Motor neuron (in vitro differentiated cells): ENCODE measurements around the gene ASB9. TPM values are rescaled to one million over a fixed set of nuclear protein-coding genes. Genes with fewer than 3 reads are reported as not detected.
"Not testable (repeated sequence)": the region's sequence is repeated elsewhere in the genome, so short reads cannot be mapped to it uniquely, and the experiment has no call there.

Source experiments
- ATAC-seq, 8 experiments: fragments of 200-7000 bp; cut with Tn5 transposase; replicated peaks in 6 of 8; 2 replicates each; pipeline ENCODE4 v1.8.0; 2021; ENCODE audit warnings: mild to moderate bottlenecking in 8 of 8, moderate library complexity in 8 of 8
- H3K27ac ChIP-seq, 2 donors: fragments of 250-450 bp; sonication (Bioruptor Pico); 2 replicates each; pipeline ENCODE4 v1.9.0; 2021; ENCODE audit warnings: antibody characterized with exemption in 2 of 2, mild to moderate bottlenecking in 2 of 2, moderate library complexity in 1 of 2
- H3K4me1 ChIP-seq, 2 donors: fragments of 250-450 bp; sonication (Bioruptor Pico); replicated peaks in 1 of 2; 2 replicates each; pipeline ENCODE4 v1.6.1; 2021; ENCODE audit warnings: antibody characterized with exemption in 2 of 2, mild to moderate bottlenecking in 2 of 2, moderate library complexity in 1 of 2
- H3K4me3 ChIP-seq, 5 donors: fragments of 250-450 bp; sonication (Bioruptor Pico); 2 replicates each; pipeline ENCODE4 v1.9.0; 2021; ENCODE audit warnings: antibody characterized with exemption in 5 of 5, mild to moderate bottlenecking in 5 of 5, moderate library complexity in 4 of 5
- WGBS, 10 experiments: fragments of 450-650 bp; shearing (Covaris generic); methylation state at CpG; one replicate each; pipeline ENCODE4 v1.0.0; 2022; 5-methylcytosine and 5-hydroxymethylcytosine counted together
- in situ Hi-C, 9 experiments: fragments of 400-800 bp; cut with MboI; loops; one replicate each; pipeline ENCODE4 v1.15.0; 2021; ENCODE audit warnings: low sequenced_read_pairs in 9 of 9, low pct_unique_long_range_greater_than_20kb in 2 of 9; ENCODE audit not compliant: unreplicated experiment in 9 of 9
- total RNA-seq, 8 experiments: library from RNA; unstranded; fragments of 300-600 nt; gene quantifications; 2 replicates each; pipeline versions ENCODE4 v1.2.3 to v1.2.4, GENCODE V29; 2022

Gene ASB9
- total RNA-seq, 8 experiments from 2014 or later = 0.27 to 3.8 (median 1.1) TPM; not detected in 4

- Histone ChIP-seq H3K27ac (no peak overlapping the region), H3K4me1 (no peaks in the 10 kb centered on the region), H3K4me3 (no peak overlapping the region)
- WGBS, 10 experiments = 80 to 92% methylated on average over 1 to 2 of the region's 3 CpGs; no CpG with 5 or more reads in 8 of the 10 experiments
- no peak for ATAC-seq
- in situ Hi-C loops = no loop called here
These were observed 23.0 kb upstream of the ASB9 start for GRCh38 chrX:15292861-15293260.

GRCh38 chrX:15277604-15278003 lies 7.7 kb upstream of the ASB9 start:
- Histone ChIP-seq H3K4me3 (no peak overlapping the region), H3K27ac (no peak overlapping the region), H3K4me1 (no peaks in the 10 kb centered on the region)
- 56 to 100% (median 70%) methylated on average over 1 of the region's 1 CpG; no CpG with 5 or more reads in 6 of the 10 experiments for WGBS, 10 experiments
- in situ Hi-C loops = no loop called here
- no peak for ATAC-seq

GRCh38 chrX:15274946-15275345 lies 5.1 kb upstream of the ASB9 start:
- Histone ChIP-seq H3K4me3 (no peak overlapping the region), H3K4me1 (no peaks in the 10 kb centered on the region), H3K27ac (no peak overlapping the region)
- ATAC-seq = peak in 1 of 8 experiments; percentile 8
- in situ Hi-C loops = no loop called here
- WGBS, 10 experiments = 20 to 100% (median 87%) methylated on average over 1 to 2 of the region's 2 CpGs; no CpG with 5 or more reads in 6 of the 10 experiments

GRCh38 chrX:15273275-15273674 lies 3.4 kb upstream of the ASB9 start:
- 80 to 92% (median 90%) methylated on average over 2 to 8 of the region's 10 CpGs; no CpG with 5 or more reads in 7 of the 10 experiments for WGBS, 10 experiments
- ATAC-seq, in situ Hi-C loops, H3K4me1 ChIP-seq, H3K4me3 ChIP-seq, H3K27ac ChIP-seq: not testable (repeated sequence)

DNA sequence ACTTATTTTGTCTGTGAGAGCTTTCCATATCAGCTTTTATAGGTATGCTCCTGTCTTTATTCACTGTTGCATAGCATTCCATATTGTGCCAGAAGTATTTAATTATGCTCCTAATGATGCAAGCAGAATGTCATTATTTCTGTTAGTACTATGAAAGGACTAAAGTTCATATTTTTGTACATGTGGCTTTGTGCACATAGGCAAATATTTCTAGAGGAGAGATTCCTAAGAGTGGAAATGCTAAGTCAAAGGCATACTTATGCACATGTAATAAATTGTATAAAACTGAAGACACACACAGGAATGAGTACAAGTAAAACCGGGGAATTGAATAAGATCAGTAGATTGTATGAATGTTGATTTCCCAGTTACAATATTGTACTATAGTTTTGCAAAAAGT lies 1.9 kb upstream of the ASB9 start:
- in situ Hi-C loops = no loop called here
- Histone ChIP-seq H3K27ac (no peak overlapping the region), H3K4me3 (no peak overlapping the region), H3K4me1 (no peaks in the 10 kb centered on the region)
- peak in 1 of 8 experiments; percentile 51 for ATAC-seq
- 20 to 100% (median 89%) methylated on average over 1 of the region's 1 CpG; no CpG with 5 or more reads in 6 of the 10 experiments for WGBS, 10 experiments

GRCh38 chrX:15269120-15269519 lies 763 bp downstream of the ASB9 start:
- Histone ChIP-seq H3K4me3 (no peak overlapping the region), H3K4me1 (no peaks in the 10 kb centered on the region), H3K27ac (no peak overlapping the region)
- WGBS, 10 experiments = 67 to 100% (median 83%) methylated on average over 1 of the region's 1 CpG; no CpG with 5 or more reads in 5 of the 10 experiments
- ATAC-seq = no peak
- in situ Hi-C loops = no loop called here

- ATAC-seq = no peak
- no peaks in the 10 kb centered on the region for H3K4me1 ChIP-seq
- in situ Hi-C loops = no loop called here
These were observed 15.0 kb downstream of the ASB9 start for GRCh38 chrX:15254852-15255251.

GRCh38 chrX:15245896-15246295 lies 24.0 kb downstream of the ASB9 start:
- in situ Hi-C loops = no loop called here
- 20 to 80% (median 45%) methylated on average over 1 to 4 of the region's 4 CpGs; no CpG with 5 or more reads in 6 of the 10 experiments for WGBS, 10 experiments
- ATAC-seq = no peak

More at GRCh38 chrX:15254852-15255251, 15.0 kb downstream of the ASB9 start:
- H3K4me3 ChIP-seq = no peak overlapping the region
- H3K27ac ChIP-seq = no peak overlapping the region

GRCh38 chrX:15244421-15244820 lies 25.5 kb downstream of the ASB9 start:
- Histone ChIP-seq H3K27ac (no peak overlapping the region), H3K4me3 (no peak overlapping the region), H3K4me1 (no peaks in the 10 kb centered on the region)
- no peak for ATAC-seq
- 17 to 100% (median 60%) methylated on average over 1 to 5 of the region's 5 CpGs; no CpG with 5 or more reads in 2 of the 10 experiments for WGBS, 10 experiments
- in situ Hi-C loops = no loop called here

More at GRCh38 chrX:15245896-15246295, 24.0 kb downstream of the ASB9 start:
- Histone ChIP-seq H3K4me1 (no peaks in the 10 kb centered on the region), H3K4me3 (no peak overlapping the region), H3K27ac (no peak overlapping the region)

GRCh38 chrX:15242899-15243555 lies 26.9 kb downstream of the ASB9 start:
- WGBS, 10 experiments = 0 to 35% (median 6%) methylated on average over 3 to 5 of the region's 5 CpGs; no CpG with 5 or more reads in 3 of the 10 experiments
- ATAC-seq = peak in 3 of 8 experiments; percentile 23 to 50 (median 34)
- Histone ChIP-seq H3K27ac (no peak overlapping the region), H3K4me3 (no peak overlapping the region), H3K4me1 (no peaks in the 10 kb centered on the region)
- in situ Hi-C loops = no loop called here

GRCh38 chrX:15241301-15241700 lies 28.6 kb downstream of the ASB9 start:
- H3K4me3 ChIP-seq = no peak overlapping the region
- no peak for ATAC-seq
- WGBS, 10 experiments = 28 to 42% methylated on average over 2 to 3 of the region's 3 CpGs; no CpG with 5 or more reads in 8 of the 10 experiments

DNA sequence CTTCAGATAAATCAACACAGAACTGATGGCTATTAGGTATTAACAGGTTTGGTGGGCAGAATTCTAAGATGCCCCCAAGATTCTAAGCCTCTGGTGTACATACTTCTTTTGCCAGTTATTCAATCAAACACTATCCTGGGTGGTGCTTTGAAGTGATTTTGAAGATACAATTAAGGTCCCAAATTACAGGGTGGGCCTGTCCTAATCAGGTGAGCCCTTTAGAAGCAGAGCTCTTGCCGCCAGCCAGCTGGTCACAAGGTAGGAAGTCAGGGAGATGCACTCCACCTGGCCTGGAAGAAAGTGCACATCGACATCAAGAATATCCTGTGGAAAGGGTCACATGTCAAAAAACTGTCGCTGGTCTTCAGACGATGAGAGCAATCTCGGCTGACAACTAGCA lies 29.5 kb downstream of the ASB9 start:
- H3K4me3 ChIP-seq = no peak overlapping the region
- no peak overlapping the region for H3K27ac ChIP-seq
- 95% methylated on average over 3 of the region's 5 CpGs; no CpG with 5 or more reads in 9 of the 10 experiments for WGBS, 10 experiments
- in situ Hi-C loops = no loop called here
- no peak for ATAC-seq
- H3K4me1 ChIP-seq = no peaks in the 10 kb centered on the region

More at GRCh38 chrX:15241301-15241700, 28.6 kb downstream of the ASB9 start:
- in situ Hi-C loops = no loop called here
- no peak overlapping the region for H3K27ac ChIP-seq
- no peaks in the 10 kb centered on the region for H3K4me1 ChIP-seq

DNA sequence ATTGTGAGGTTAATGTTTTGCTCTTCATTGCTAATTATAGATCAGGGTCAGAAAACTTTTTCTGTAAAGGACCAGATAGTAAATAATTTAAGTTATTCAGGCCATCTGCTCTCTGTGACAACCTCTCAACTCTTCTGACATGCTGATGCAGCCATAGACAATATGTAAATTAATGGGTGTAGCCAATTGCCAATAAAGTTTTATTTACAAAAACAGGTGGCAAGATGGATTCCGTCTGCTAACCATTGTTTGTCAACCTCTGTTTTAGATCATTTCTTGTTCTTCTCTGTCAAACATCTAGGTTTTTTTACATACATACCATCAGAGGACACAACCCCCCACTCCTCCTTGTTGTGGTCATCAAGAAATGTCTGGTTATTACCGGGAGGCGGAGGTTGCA lies 33.7 kb downstream of the ASB9 start:
- Histone ChIP-seq H3K4me3 (no peak overlapping the region), H3K27ac (no peak overlapping the region)
- in situ Hi-C loops = no loop called here

GRCh38 chrX:15235001-15235400 lies 34.9 kb downstream of the ASB9 start:
- Histone ChIP-seq H3K27ac (no peak overlapping the region), H3K4me3 (no peak overlapping the region), H3K4me1 (no peaks in the 10 kb centered on the region)
- in situ Hi-C loops = no loop called here
- WGBS, 10 experiments = 0 to 100% (median 44%) methylated on average over 1 of the region's 1 CpG; no CpG with 5 or more reads in 7 of the 10 experiments
- ATAC-seq = no peak

More for the DNA sequence above, 33.7 kb downstream of the ASB9 start:
- 40 to 100% (median 86%) methylated on average over 1 to 3 of the region's 3 CpGs; no CpG with 5 or more reads in 4 of the 10 experiments for WGBS, 10 experiments
- H3K4me1 ChIP-seq = no peaks in the 10 kb centered on the region
- no peak for ATAC-seq
